Activated CD4-positive, alpha-beta T cell treated with anti-CD3 and anti-CD28 coated beads, Interleukin-2, Interleukin-4, amounts not matched to agents 100 ng/mL and 50 ng/mL, durations not matched to agents 16 hours and 8 hours (primary cell): ENCODE results near the gene LARGE1.

Experiments used
- DNase-seq: peaks from one replicate; pipeline ENCODE4 v3.0.0-alpha.2; 2020; ENCODE audit warnings: low spot score

LARGE1 gene

DNA sequence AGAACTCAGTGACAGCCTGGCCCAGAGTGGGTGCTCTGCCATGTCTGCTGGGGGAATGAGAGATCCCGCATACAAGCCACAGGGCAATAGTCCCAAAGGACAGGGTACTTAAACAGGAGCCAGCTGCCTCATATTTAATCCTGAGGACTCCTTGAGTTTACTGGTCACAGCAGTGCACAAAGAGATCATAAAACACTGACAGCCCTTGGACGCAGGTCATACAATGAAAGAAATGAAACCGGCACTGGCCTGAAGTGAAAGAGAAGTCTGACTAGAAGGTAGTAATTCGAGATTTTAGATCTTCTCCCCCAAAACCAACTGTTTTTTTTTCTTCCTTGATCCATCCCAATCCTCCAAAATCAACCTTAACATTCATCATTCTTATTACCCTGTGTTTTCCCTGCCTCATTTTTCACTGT, 562.3 kb downstream of the LARGE1 start:
- no peak for DNase-seq

DNA sequence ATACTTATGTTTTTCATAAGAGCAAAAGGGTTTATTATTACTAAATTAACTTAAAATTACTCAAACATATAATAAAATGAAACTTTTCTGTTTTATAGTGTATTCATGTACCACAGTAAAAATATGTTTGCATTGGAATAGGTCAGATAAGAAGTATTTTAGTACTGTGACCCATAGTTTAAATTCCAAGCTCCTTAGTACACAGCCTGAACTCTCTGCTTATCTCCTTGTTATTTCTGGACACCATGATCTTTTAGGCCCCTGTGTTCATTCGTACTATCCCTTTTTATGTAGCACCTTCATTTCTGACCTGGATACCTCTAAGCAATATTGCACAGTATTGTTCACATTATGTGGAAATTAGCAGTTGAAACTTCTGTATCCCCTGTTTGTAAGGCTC, 565.3 kb downstream of the LARGE1 start:
- no peak for DNase-seq

- no peak for DNase-seq
Observed at GRCh38 chr22:33353502-33353901, 566.8 kb downstream of the LARGE1 start.

DNA sequence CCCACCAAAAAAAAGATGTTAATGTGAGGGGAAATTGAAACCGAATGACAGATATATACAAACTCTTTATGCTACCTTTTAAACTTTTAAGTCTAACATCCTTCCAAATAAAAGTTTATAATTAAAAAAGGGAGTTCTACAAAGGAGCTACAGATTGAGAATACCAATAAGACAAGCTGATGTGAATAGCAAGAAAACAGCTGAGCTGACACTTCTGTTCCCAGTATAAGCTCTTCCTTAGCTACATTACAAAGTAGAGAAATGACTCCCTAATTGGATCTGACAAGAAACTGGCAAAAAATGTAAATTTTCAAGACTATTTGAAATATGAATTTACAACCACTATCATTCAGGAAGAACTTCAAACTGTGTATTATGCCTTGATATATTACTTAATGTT, 567.5 kb downstream of the LARGE1 start:
- no peak for DNase-seq

- DNase-seq: no peak
Observed at GRCh38 chr22:33350961-33351360, 569.3 kb downstream of the LARGE1 start.

GRCh38 chr22:33350491-33350890, 569.8 kb downstream of the LARGE1 start:
- no peak for DNase-seq

DNA sequence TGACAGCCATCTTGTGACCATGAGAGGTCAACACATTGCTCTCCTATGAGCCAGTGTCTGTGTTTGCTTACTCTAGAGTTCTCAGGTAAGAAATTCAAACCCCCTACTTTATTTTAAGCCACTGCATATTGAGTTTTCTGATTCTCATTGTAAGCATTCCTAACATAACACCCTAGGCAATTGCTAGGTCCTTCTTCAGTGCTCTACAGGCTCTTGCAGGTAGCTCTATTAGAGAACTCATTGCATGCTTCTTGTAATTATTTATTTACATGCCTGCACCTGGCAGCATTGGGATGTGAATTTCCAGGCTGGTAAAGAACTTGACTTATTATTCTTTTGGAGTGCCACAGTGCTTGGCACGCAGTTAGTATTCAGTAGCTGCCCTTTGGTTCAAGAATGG, 573.3 kb downstream of the LARGE1 start:
- no peak for DNase-seq

DNA sequence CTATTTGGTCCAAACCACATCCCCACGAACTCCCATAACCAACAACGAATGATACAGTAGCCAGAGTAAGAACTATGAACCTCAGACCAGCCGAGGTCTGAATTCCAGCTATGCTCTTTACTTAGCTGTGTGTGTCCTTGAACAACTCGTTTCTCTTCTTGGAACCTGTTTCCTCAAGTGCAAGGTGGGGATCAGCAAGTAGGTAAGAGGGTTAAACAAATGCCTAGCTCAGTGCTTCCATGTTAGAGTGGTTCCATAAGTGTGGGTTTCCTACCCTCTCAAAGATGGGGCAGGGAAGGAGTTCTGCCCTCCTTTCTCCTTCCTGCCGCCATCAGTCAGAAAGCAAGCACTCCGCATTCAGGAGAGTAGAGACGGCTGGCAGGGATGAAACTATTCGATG, 578.7 kb downstream of the LARGE1 start:
- no peak for DNase-seq

GRCh38 chr22:33337524-33337923, 582.8 kb downstream of the LARGE1 start:
- DNase-seq: no peak

GRCh38 chr22:33335611-33336279, 584.5 kb downstream of the LARGE1 start:
- DNase-seq: no peak

GRCh38 chr22:33332538-33332937, 587.7 kb downstream of the LARGE1 start:
- DNase-seq: no peak

- DNase-seq: no peak
Observed at GRCh38 chr22:33331017-33331416, 589.3 kb downstream of the LARGE1 start.

- no peak for DNase-seq
Observed at GRCh38 chr22:33330534-33330933, 589.7 kb downstream of the LARGE1 start.

DNA sequence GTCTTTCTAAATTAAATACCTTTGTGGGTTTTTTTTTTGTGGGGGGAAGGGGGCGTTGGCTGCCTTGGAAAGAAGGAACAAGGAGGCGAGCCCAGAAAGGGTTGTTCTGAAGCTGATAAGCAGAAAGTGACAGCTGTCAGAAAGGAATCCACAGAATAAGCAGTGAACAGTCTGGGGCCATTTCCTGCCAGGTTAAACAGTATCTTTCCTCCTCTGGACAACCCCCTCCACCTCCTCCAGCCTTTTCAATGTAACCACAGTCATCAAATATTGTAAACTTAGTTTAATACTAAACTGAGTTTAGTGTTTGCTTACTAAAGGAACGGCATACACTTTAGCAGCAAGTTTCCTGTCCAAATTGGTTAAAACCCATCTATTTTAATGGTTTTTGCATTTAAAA, 590.9 kb downstream of the LARGE1 start:
- DNase-seq: no peak

GRCh38 chr22:33328789-33329296, 591.4 kb downstream of the LARGE1 start:
- no peak for DNase-seq

DNA sequence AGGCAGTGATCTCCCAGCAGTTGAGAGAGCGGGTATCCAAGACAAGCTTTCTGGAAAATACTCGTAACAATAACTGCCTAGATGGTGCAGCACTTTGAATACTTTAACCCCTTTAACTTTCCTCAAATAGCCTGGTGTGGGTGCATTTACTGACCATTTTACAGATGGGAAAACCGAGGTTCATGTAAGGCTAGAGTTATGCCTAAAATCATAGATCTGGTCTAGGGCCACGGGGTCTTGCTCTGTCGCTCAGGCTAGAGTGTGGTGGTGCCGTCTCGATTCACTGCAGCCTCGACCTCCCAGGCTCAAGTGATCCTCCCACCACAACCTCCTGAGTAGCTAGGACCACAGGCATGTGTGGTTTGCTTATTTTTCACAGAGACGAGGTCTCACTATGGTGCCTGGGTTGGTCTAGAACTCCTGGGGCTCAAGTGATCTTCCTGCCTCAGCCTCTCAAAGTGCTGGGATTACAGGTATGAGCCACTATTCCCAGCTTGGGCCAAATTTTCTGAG, 592.9 kb downstream of the LARGE1 start:
- no peak for DNase-seq

DNA sequence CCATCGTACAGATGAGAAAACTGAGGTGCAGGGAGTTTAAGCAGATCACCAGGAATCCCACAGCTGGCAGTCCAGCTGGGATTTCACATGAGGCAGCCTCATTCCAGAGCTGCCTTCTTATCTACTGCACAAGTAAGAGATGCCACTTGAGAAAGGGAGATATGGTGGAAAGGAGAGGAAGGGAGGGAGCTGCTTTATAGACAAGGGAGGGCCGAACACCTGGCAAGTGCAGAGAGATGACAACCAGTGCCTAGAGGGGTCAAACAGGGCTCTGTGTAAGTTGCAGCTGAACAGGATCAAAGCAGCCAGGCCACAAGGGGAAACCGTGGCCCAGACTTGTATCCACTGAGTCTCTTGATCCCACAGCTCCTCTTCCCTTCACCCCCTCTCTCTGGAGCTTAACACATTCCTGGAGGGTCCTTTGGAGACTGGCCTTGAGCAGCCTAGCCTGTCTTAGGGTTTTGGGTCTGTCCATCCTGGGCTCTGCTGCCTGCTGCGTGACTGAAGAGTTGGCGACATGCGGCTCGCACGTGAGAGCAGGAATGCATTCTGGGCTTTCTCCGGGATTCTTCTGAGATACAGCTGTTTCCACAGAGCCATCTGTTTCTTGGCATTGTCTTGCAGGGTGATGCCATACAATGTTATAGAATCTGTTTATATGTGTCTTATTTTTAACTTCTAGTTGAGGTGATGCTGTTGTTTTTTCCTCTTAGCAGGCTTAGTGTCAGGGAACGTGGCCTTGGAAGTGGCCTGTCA, 593.6 kb downstream of the LARGE1 start:
- no peak for DNase-seq

DNA sequence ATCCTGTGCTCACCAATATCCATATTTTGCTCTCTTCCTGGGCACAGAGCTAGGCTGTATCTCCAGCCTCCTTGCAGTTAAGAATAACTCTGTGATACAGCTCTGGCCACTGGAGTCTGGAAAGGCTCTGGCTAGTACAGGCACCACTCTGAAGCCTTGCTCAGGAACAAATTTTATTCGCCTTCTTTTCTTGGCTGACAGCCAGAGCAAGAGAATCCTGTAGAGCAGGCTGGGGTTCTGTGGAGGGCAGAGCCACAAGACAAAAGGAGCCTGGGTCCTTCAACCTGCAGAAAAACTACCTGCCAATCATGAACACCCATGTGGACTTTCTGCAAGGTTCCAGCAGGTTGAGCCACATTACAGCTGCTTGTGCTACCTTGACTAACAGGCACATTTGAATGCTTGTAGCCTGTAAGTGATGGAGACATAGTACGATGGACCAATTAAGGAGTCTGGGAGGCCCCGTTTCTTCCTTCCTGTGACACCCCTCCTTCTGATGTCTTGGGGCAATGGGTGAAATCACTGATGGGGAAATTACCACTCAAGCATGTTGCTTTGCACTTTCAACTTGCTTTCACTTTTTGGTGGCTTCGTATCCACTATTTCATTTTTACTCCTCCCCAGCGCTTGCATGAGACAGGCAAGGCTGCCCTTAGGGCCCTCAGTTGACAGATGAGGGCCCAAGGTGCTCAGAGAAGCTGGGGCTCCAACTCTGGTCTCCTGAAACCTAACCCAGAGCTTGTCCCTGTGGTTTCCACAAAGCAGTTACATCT, 594.9 kb downstream of the LARGE1 start:
- no peak for DNase-seq

GRCh38 chr22:33324228-33324627, 596.0 kb downstream of the LARGE1 start:
- DNase-seq: no peak

- no peak for DNase-seq
Observed at GRCh38 chr22:33321466-33321865, 598.8 kb downstream of the LARGE1 start.

GRCh38 chr22:33315954-33316353, 604.3 kb downstream of the LARGE1 start:
- DNase-seq: no peak

- no peak for DNase-seq
Observed at GRCh38 chr22:33315117-33315516, 605.2 kb downstream of the LARGE1 start.

GRCh38 chr22:33314316-33314715, 606.0 kb downstream of the LARGE1 start:
- no peak for DNase-seq
